ENCODE data around the gene CAB39L. TPM values are rescaled to one million over a fixed set of nuclear protein-coding genes. Genes with fewer than 3 reads are reported as not detected.

The CAB39L gene
- total RNA-seq, 4 donors from 2014 or later = 84.2 to 131 (median 114) TPM

DNA sequence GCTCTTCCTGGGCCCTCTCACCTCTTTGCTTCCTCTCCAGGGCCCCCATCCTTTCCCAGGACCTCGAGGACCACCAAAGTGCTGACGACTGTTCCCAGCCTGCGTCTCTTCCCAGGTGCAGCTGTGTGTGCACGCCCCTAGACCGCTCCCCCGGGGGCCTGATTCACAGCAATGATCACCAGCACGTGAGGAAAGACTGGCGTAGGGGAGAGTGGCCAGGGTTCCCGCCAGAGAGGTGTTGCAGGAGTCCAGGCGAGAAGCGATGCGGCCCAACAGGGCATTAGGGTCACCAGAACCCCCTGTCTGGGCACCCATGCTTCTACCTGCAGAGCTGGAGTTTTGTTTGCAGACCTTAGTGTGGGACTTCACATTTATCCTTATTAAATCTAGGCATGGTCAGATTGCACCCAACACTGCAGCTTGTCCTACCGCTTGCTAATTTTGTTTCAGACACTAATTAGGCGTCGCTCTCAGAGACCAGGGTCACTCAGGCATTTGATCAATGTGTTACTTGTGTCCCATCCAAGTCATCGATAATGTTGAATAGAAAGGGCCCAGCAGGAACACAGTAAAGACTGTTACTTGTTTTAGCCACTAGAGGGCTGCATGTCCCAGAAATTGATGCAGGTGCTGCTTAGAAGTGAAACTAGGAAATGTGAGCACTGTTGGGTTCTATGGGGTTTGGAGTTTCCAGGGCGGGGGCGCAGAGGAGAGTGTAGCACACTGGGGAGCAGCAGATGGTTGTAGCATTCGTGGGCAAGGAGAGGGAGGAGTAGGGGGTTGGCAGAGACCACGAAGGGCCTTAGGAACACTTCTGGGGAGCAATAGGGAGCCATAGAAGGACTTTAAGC, 142.9 kb downstream of the CAB39L start:
- Histone ChIP-seq H3K4me1 (peaks cover 0 to 61% (median 16%) of the 10 kb centered on the region in 3 donors), H3K4me3 (peak overlapping the region; percentile 5 to 37), H3K27ac (peak overlapping the region in 3 of 4 donors; percentile 30 to 87 (median 38)), H3K9me3 (no peaks in the 10 kb centered on the region), H3K36me3 (no peaks in the 10 kb centered on the region), H3K27me3 (no peaks in the 10 kb centered on the region)
- TF ChIP-seq POLR2AphosphoS5 (IDR thresholded peaks at IDR 0.05) (no peak), POLR2A (IDR thresholded peaks at IDR 0.05) (no peak), EP300 (IDR thresholded peaks at IDR 0.05) (no peak)
- TF ChIP-seq, protein P1, sequence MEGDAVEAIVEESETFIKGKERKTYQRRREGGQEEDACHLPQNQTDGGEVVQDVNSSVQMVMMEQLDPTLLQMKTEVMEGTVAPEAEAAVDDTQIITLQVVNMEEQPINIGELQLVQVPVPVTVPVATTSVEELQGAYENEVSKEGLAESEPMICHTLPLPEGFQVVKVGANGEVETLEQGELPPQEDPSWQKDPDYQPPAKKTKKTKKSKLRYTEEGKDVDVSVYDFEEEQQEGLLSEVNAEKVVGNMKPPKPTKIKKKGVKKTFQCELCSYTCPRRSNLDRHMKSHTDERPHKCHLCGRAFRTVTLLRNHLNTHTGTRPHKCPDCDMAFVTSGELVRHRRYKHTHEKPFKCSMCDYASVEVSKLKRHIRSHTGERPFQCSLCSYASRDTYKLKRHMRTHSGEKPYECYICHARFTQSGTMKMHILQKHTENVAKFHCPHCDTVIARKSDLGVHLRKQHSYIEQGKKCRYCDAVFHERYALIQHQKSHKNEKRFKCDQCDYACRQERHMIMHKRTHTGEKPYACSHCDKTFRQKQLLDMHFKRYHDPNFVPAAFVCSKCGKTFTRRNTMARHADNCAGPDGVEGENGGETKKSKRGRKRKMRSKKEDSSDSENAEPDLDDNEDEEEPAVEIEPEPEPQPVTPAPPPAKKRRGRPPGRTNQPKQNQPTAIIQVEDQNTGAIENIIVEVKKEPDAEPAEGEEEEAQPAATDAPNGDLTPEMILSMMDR (IDR thresholded peaks at IDR 0.05) = peak; percentile 85 to 96 (median 89)
- 0 to 47% methylated on average over 2 to 17 of the region's 20 CpGs for WGBS, 2 donors (ENCODE audit: low coverage in 1 of 2)
- peak; percentile 61 for ATAC-seq

DNA sequence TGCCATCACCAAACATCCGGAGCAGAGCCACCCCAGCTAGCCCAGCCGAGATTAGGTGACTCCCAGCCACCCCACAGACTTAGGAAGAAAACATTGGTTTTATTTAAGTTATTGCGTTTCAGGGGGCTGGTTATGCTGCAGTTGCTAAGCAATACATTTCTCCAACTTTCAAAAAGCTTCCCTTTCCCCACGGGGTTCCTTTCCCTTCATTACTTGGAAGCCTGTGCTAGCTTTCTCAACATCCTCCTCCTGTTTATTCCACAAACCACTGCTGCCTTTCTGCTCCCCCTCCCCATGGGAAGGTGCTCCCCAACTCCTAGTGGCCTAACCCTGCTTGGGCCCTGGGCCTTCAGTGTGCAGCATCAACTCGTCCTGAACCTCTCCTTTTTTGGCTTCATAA, 143.6 kb downstream of the CAB39L start:
- no peak for TF ChIP-seq POLR2A (IDR thresholded peaks at IDR 0.05)
- TF ChIP-seq, protein P1 (IDR thresholded peaks at IDR 0.05) = no peak
- TF ChIP-seq EP300 (IDR thresholded peaks at IDR 0.05) = no peak
- TF ChIP-seq POLR2AphosphoS5 (IDR thresholded peaks at IDR 0.05) = no peak
- no peak overlapping the region for H3K4me3 ChIP-seq
- 46 to 54% methylated on average over 3 to 4 of the region's 5 CpGs for WGBS, 2 donors (ENCODE audit: low coverage in 1 of 2)
- peak overlapping the region in 1 of 4 donors; percentile 45 for H3K27ac ChIP-seq
- no peaks in the 10 kb centered on the region for H3K9me3 ChIP-seq
- no peaks in the 10 kb centered on the region for H3K27me3 ChIP-seq
- peaks cover 0 to 54% (median 11%) of the 10 kb centered on the region in 3 donors for H3K4me1 ChIP-seq
- no peak for ATAC-seq
- no peaks in the 10 kb centered on the region for H3K36me3 ChIP-seq

DNA sequence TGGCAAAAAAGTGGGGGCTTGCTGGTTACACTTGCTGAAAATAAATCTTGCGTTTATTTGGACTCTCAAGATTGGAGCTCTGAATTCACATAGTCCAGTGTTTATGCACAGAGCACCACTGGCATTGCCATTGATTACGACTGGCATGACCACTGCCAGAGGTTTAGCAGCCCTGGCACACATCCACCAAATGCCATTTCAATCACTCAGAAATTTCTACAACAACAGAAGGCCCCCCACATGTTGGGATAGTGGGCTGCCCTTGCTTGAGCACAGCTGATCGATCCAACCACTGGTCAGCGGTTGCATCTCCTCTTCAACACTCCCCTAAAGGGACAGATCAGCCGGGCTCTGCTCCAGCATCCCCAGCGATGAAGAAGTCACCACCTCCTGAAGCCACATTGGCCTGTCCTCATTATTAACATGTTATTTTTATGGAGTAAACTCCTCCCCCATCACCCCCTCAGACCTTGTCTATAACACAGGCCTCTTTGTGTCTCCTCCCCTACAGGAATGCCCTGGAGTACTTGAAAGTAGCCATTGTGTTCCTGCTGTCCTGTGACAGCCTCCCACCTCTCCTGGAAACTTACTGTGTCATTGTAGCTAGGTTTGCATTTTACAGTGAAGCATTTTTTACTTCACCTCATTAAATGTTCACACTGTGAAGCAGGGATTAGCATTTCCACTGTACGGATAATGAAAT, 144.8 kb downstream of the CAB39L start:
- Histone ChIP-seq H3K9me3 (no peaks in the 10 kb centered on the region), H3K36me3 (no peaks in the 10 kb centered on the region), H3K27ac (peak overlapping the region in 2 of 4 donors; percentile 20 to 39), H3K4me1 (peaks cover 0 to 42% (median 5%) of the 10 kb centered on the region in 3 donors), H3K27me3 (no peaks in the 10 kb centered on the region), H3K4me3 (no peak overlapping the region)
- WGBS, 2 donors (ENCODE audit: low coverage in 1 of 2) = 81 to 83% methylated on average over 3 to 6 of the region's 7 CpGs
- ATAC-seq = no peak
- TF ChIP-seq, protein P1 (IDR thresholded peaks at IDR 0.05) = no peak
- TF ChIP-seq POLR2A (IDR thresholded peaks at IDR 0.05) (no peak), POLR2AphosphoS5 (IDR thresholded peaks at IDR 0.05) (no peak), EP300 (IDR thresholded peaks at IDR 0.05) (no peak)

DNA sequence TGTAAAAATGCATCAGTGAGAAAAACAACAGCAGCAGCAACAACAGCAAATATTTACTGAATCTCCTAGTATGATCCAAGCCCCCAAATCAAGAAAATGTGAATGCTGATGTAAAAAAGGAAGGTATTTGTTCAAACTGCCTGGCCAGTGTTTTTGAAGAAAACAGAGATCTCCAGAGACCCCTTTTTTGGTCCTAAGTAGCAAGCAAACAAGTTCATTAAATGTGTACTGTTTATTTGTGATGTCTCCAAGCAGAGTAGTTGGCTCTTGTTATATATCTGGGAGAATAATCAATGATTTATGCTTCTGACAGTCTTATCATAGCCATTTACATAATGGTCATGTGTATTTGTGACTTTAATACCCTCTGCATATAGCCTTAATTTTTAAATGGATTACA, 145.4 kb downstream of the CAB39L start:
- no peaks in the 10 kb centered on the region for H3K9me3 ChIP-seq
- TF ChIP-seq, protein P1 (IDR thresholded peaks at IDR 0.05) = no peak
- TF ChIP-seq POLR2AphosphoS5 (IDR thresholded peaks at IDR 0.05) (no peak), POLR2A (IDR thresholded peaks at IDR 0.05) (no peak), EP300 (IDR thresholded peaks at IDR 0.05) (no peak)
- no peaks in the 10 kb centered on the region for H3K27me3 ChIP-seq
- H3K4me3 ChIP-seq = no peak overlapping the region
- no peak for ATAC-seq
- H3K36me3 ChIP-seq = no peaks in the 10 kb centered on the region
- H3K27ac ChIP-seq = peak overlapping the region in 2 of 4 donors; percentile 12 to 35
- H3K4me1 ChIP-seq = peaks cover 0 to 37% (median 5%) of the 10 kb centered on the region in 3 donors
